SKM-1 treated with dmso at 0.1 percent for 144 hours (cell line): ENCODE results near the gene MYH7B.

ENCODE experiments used
- DNase-seq: peaks from one replicate; lab custom pipeline; 2025; ENCODE audit not compliant: unreplicated experiment; lab: John Stamatoyannopoulos, UW

Gene MYH7B

DNA sequence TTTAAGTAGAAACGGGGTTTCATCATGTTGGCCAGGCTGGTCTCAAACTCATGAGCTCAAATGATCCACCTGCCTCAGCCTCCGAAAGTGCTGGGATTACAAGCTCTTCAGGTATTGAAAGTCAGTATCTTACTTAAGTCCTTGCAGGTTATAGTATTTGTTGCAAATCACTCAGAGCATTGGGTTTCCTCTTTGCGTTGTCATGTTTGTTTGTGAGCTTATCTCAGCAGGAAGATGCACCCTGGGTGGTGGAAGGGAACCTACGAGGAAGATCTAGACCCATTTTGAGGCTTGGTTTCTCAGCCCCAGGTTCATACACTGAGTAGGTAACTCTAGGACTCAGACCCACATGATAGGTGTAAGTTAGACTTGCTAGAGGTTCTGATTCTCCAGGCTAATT, 18.6 kb downstream of the MYH7B start:
- no peak for DNase-seq

DNA sequence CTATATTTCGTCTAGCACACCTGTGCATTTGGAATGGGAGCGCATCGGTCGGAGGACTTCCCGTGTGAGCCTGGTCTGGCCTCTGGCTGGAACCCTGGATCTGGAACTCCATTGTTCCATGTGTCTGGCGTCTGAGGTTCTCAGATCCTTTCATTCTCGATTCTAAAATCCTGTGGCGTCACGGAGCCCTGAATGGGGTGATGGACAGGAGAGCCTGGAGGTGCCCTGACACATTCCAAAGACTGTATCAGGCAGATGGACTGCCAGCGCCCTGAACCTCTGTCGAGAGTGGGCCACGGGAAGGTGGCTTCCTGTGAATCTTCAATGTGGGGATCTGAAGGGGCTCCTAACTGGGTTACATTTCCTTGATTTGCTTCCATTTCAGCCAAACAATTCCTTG, 20.6 kb downstream of the MYH7B start:
- DNase-seq, result no peak

DNA sequence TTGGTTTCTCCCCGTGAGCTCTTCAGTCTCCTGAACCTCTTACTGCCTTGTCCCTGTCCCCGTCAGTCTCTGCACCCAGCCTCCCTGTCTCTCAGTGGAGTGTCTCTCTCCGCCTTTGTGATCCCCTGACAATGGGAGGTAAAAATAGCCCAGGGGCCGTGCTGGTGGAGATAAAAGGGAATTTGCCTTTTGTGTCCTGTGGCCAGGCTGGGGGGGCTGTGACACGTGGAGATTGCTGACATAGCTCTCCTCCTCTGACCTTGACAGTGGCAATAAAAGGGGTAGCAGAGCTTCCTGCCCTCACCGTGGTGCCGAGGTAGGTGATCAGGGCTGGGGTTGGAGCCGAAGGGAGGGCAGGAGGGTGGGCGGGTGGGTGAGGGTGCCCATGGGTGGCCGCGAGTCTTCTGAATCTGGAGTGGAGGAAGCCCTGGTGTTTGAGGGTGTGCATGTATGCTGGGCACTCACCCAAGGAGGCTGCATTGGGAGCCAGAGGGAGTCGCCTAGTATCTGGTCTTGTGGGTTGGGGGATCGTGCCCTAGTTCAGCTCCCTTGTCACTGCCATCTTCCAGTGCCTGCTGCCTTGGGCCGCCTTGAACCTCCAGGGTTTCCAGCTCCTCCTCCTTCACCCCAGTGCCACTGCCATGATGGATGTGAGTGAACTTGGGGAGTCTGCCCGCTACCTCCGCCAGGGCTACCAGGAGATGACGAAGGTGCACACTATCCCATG, 21.9 kb downstream of the MYH7B start:
- no peak for DNase-seq

DNA sequence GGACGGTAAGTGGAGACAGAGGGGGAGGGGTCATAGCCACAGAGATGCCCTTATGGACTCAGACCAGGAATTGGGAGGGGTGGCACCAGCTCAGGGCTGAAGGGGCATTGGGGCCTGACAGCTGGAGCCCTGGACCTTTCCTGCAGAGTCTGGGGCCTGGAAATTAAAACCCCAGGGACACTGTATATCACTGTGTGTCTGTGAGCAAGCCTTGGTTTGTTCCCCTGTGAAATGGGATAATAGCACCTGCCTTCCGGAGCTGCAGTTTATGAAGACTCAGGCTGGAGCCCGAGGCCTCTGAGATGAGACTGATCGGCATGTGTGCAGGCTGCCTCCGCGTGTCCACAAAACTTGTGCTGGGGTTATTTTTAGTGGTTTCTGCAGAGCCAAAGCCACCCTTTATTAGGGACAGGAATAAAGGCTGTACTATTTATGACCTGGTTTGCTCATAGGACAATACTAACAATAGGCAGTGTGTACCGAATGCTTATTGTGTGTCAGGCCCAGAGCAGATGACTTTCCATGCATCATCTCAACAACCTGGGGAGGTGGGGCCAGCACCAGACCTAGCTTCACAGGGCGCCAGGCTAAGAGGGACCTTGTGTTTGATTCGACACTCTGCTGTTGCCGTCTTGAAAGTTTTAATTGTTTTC, 22.6 kb downstream of the MYH7B start:
- DNase-seq, result no peak

DNA sequence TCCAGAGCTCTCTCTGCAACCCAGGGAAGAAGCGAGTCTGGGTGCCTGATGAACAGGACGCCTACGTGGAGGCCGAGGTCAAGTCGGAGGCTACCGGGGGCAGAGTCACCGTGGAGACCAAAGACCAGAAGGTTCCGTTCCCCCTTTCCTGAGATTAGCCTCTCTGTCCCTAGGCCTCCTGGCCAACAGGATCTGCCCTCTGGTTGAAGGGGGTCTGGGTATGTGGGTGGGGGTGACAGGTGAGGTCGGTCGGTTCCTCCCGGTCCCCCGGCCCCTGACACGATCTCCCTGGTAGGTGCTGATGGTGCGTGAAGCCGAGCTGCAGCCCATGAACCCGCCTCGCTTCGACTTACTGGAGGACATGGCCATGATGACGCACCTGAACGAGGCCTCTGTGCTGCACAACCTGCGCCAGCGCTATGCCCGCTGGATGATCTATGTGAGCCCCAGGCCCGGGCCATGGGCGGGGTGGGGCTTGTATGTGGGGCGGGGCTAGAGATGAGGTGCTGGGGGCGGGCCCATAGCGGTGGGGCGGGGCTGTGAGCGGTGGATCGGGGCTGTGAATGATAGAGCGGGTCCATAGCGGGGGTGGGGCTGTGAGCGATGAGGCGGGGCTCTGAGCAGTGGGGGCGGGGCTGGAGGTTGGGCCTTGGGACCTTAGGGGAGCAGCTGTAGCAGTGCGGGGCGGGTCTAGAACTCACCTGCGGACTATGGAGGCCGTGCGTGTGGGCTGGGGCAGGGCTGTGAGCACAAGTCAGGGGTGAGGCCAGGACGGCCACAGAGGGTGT, 23.9 kb downstream of the MYH7B start:
- DNase-seq, result no peak

DNA sequence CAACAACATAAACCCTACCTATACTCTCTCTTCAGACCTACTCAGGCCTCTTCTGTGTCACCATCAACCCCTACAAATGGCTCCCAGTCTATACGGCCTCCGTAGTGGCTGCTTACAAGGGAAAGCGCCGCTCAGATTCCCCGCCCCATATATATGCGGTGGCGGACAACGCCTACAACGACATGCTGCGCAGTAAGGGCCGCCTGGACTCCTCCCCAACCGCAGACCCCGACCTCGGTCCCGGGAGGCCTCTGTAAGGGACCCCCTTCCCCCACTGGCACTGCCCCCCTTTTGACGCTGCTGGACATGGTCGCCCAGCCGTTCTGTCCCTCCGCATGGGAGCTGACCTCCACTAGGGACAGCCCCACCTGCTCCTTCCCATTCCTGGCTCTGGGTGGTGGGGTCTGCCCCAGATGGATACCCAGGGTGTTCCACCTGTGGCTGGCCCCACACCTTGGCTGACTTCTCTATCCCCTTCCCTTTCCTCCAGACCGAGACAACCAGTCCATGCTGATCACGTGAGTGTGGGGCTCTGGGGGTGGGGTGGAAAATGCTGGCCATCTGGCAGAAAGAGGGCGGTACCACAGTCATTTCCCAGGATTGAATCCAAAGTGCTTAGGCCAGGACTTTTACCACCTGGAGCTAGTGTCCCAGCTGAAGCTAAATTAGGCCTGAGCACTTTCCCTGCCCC, 25.0 kb downstream of the MYH7B start:
- DNase-seq, result no peak

DNA sequence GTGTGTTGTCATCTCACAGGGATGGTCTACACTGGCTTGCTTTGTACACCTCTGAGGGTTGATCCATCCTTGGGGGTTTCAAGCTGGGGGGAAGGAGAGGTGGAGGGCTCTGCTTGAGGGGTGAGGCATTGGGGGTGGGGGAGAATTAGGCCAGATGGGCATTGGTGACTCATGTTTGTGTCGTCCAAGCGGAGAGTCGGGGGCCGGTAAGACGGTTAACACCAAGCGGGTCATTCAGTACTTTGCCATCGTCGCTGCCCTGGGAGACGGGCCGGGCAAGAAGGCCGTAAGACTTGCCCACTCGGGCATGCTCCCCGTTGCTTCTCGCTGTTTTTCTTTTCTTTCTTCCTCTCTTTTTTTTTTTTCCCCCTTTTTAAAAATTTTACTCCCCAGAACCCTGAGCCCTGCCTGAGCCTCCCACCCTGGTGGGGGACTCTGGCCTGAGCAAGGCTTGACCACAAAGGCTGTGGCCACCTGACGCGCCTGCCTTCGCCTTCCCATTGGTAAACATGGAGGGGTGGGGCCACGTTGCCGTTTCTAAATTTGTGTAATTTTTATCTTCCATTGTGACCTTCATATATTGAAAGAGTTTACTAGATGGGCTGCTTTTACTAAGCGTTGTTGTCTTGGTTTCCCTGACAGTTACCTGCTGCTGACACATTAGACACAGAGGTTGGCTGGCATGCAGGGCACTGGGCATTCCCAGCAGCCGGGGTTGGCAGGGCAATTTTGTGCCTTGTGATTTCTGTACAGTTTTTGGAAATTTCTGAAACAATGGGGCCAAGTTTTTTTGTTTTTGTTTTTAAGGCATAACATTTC, 26.8 kb downstream of the MYH7B start:
- DNase-seq, result no peak

DNA sequence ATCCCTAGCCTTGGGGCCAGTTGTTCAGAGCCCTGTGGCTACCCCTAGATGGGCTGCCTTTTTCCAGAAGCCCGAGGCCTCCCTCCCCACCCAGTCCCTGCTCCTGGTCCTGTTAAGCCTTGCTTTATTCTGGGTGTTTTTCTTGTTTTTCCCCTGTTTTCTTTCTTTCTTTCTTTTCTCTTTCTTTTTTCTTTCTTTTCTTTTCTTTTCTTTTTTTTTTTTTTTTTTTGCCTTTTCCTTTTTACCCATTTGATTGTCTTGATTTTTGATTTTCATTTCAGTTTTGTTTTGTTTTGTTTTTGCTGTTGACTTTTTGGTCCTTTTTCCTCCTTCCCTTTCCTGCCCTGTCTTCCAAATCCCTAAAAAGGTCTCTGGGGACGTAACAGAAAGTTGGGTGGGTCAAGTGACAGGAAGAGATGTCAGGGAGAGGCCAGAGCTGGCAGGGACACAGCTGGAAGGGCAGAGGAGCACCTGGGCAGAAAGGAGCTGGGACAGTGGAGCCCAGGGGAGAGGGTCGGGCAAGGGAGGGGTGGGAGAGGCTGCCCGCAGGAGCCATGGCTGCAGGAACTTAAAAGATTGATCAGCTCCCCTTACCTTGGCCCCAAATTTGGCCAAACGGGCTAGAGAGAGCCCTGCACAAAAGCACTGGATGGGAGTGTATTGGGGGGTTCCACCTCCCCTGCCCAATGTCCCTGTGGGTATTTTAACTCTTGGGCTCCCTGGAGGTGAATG, 27.6 kb downstream of the MYH7B start:
- no peak for DNase-seq

DNA sequence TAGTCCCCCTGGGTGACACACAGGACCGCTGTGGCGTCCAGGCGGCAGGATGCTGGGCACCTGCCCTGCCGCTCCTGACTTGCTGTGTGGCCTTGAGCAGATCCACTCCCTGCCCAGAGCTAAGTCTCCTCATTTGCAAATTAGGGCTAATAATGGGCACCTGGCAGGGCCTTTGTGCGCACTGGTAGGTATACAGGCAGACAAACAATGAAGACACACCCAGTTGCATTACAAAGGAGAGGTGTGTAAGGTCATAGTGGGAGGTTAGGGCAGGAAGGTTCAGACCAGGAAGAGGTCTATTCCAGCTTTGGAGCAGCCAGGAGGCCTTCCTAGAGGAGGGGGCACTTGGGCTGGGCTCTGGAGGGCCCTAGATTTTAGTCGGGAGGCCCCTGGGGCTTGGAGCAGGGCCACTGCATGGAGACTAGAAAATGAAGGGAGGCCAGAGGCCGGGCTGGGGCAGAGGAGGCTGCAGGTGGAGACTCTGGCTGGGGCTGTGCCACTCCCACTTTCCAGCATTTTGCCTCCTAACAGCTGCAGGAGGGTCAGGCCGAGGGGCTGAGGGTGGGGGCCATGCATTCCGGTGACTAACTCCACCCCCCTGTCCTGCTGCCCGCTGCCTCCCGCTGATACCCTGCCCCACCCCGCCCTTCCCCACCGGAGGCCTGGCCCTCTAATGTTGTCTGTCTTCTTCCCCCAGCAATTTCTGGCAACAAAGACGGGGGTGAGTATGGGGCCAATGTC, 28.5 kb downstream of the MYH7B start:
- DNase-seq, result no peak

DNA sequence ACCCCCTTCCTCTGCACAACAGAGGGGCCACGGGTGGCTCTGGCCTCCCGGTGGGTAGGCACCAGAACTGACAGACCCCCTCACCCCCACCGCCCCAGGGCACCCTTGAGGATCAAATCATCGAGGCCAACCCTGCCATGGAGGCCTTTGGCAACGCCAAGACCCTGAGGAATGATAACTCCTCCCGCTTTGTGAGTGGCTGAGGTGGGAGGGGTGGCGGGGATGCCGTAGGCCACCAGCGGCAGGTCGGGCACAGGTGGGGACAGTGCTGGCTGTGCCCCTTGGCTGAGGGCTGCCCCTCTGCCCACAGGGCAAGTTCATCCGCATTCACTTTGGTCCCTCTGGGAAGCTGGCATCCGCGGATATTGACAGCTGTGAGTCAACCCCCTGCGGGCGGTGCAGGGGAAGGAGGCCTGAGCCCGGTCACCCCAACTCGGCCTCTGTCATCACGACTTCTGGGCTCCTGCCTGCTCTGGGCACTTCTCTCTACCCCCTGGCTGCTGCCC, 29.1 kb downstream of the MYH7B start:
- no peak for DNase-seq

DNA sequence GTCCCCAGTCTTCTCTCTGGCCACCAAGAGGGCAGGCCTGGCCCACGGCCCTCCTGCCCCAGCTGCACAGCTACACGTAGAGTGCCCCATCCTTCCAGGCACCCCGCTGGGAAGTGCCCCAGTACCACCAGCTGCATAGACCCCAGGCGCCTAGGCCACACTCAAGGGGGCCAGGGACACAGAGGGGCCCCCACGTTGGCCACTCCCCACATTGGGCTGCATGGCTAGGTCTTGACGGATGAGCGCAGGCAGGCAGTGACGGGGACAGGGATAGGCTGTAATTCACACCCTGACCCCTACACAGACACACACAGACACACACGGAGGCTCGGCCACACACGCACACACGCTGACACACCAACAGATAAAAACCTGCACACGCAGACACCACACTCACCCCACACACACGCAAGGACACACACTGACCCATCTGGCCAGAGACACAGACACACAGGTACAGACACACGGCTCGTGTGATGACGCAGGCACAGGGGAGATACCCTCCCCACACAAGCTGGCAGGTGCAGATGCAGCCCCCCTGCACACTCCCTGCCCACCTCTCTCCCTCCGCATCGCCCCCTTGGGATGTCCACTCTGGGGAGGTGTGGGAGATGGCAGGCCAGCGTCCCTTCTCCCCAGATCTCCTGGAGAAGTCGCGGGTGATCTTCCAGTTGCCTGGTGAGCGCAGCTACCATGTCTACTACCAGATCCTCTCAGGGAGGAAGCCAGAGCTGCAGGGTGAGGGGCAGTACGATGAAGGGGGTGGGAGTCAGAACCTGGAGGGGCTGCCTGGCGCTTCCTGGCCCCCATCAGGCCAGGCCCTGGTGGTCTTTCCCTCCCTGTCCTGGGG, 30.0 kb downstream of the MYH7B start:
- no peak for DNase-seq

DNA sequence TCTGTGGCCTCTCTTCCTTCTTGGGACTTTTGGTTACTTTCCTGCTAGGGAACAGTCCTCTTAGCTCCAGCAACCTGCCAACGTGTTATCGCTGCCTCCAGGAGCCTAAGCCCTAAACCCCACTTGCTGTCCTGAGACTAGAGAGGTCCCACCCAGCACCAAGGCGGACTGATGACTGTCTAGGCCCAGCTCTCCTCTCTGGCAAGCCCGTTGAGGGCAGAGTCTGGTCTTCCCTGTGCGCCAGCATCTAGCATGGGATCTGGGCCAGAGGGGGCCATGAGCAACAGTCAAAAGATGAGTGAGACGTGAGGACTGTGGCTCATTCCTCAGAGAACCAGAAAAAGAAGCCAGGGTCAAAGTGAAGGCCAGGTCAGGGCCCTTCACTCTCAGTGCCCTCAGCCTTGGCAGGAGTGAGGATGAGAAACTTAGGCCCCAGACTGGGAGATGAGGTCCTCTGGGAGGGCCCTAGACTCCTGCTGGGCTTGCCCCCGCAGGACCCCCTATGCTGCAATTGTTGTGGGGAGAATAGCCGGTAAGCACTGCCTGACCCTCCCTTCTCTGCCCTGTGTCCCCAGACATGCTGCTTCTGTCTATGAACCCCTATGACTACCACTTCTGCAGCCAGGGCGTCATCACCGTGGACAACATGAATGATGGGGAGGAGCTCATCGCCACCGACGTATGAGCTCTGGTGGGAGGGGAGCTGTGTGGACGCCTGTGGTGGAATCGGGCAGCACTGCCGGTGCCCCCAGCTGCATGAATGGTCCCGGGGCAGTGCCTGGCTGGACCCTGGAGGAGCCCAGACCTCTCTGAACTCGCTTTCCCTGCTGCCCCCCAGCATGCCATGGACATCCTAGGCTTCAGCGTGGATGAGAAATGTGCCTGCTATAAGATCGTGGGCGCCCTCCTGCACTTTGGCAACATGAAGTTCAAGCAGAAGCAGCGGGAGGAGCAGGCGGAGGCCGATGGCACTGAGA, 30.9 kb downstream of the MYH7B start:
- no peak for DNase-seq

DNA sequence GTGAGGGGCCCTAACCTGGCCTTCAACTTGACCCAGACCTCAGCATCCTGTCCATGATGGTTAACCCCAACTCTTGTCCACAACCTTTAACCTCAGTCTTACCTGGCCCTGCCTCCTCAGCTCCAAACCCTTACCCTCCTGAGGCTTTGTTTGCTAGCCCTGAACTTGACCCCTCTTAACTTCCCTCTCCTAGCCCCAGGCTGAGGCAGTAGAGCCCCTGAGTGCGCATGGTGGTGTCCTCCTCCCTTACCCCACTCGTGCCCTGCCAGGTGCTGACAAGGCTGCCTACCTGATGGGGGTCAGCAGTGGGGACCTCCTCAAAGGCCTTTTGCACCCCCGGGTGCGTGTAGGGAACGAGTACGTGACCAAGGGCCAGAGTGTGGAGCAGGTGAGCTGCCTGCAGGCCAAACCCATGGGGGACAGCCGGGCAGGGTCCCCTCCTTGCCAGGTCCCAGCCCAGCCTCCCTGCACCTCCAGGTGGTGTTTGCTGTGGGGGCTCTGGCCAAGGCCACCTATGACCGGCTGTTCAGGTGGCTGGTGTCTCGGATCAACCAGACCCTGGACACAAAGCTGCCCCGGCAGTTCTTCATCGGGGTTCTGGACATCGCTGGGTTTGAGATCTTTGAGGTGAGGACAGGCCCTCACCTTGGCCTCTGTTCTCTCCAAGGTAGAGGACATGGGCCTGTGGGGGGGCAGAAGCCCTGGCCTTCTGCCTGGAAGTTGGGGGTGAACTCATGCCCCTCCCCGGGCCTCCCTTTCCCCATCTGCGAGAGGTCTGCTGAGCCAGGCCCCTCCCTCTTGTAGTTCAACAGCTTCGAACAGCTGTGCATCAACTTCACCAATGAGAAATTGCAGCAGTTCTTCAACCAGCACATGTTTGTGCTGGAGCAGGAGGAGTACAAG, 31.9 kb downstream of the MYH7B start:
- no peak for DNase-seq

DNA sequence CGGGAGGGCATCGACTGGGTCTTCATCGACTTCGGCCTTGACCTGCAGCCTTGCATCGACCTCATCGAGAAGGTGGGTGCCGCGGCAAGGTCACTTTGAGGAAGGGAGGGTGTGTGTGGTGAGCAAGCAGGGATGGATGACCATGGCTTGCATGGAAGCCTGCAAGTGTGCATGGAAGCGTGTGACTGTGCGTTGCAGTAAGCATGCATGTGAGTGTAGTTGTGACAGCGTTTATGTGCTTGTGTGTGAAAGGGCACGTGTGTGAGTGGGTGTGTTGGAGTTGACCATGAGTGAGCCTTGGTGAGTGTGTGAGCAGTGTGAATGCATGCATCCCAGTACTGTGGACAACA, 32.5 kb downstream of the MYH7B start:
- no peak for DNase-seq

DNA sequence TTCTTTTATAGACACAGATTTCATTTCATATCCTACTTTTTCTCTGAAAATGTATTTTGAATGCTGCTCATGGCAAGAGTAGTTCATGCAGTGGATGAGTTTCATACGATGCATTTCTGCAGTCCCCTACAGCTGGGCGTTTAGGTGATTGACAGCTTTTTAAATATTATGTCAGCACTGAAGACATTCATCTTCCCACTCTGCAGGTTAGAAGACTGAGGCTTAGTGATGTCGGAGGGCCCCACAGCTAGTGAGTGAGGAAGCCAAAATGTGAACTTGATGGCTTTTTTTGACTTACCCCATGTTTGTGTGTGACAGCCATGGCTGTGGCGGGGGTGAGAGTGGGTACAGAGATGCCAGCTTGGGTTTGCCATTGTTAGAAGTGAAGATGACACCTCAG, 33.5 kb downstream of the MYH7B start:
- no peak for DNase-seq

DNA sequence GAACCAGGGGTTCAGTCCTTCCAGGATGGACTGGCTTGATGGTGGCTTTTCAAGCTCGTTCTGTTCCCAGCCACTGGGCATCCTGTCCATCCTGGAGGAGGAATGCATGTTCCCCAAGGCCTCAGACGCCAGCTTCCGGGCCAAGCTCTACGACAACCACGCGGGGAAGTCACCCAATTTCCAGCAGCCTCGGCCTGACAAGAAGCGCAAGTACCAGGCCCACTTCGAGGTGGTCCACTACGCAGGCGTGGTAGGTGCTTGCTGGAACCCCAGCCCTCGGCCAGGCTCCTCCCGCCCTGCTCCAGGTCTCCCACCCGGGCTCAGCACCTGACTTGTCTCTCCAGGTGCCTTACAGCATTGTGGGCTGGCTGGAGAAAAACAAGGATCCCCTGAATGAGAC, 34.0 kb downstream of the MYH7B start:
- DNase-seq, result no peak
